ENCODE data around the gene CLIP3. TPM values are rescaled to one million over a fixed set of nuclear protein-coding genes. Genes with fewer than 3 reads are reported as not detected.

The CLIP3 gene
- total and polyA plus RNA-seq, 9 of the 15 experiments (the other 6 are each of a cell fraction or from before 2014, with no cell fraction given), result 0.01 to 0.50 (median 0.15) TPM; not detected in 1

- TF ChIP-seq SRF (CRISPR knock-in tag; IDR thresholded peaks at IDR 0.05) (no peak; a peak in 2 of 4 replicates), MBD2 (IDR thresholded peaks at IDR 0.05; ENCODE audit: borderline replicate concordance, low read depth) (no peak; the same call in 1 of the 2 replicates), TCFL5 (CRISPR knock-in tag; conservative IDR thresholded peaks at IDR 0.05) (no peak), MEF2A (IDR thresholded peaks at IDR 0.05; ENCODE audit: control insufficient read depth, low read depth, low read length) (no peak), PHTF2 (CRISPR knock-in tag; IDR thresholded peaks at IDR 0.05) (no peak), ARNT (IDR thresholded peaks at IDR 0.05) (no peak), ZNF592 (IDR thresholded peaks at IDR 0.05) (no peak), SMARCC2 (IDR thresholded peaks at IDR 0.05; ENCODE audit: low read depth) (no peak), KDM1A (IDR thresholded peaks at IDR 0.05) (no peak), ZNF140 (CRISPR knock-in tag; IDR thresholded peaks at IDR 0.05) (no peak), HOMEZ (CRISPR knock-in tag; IDR thresholded peaks at IDR 0.05) (no peak), ESRRA (IDR thresholded peaks at IDR 0.05; ENCODE audit: borderline replicate concordance, low read depth) (0 out of 2 replicates have a peak, but pooled peaks have one; percentile 38), GATAD2A (IDR thresholded peaks at IDR 0.05) (no peak), CBX1 (IDR thresholded peaks at IDR 0.05; ENCODE audit: low read depth) (peak; percentile 52; the same call in 1 of the 2 replicates), ZNF384 (IDR thresholded peaks at IDR 0.05; ENCODE audit: low read depth, low read length) (no peak), ZNF253 (CRISPR knock-in tag; conservative IDR thresholded peaks at IDR 0.05) (no peak), NCOA1 (IDR thresholded peaks at IDR 0.05; ENCODE audit: low read depth) (peak; percentile 57; the same call in 1 of the 2 replicates), HINFP (tag; conservative IDR thresholded peaks at IDR 0.05; ENCODE audit: low read depth) (no peak), MIER1 (IDR thresholded peaks at IDR 0.05; ENCODE audit: low read depth) (no peak), SRSF3 (IDR thresholded peaks at IDR 0.05; ENCODE audit: insufficient read depth, low read length) (no peak)
Observed at GRCh38 chr19:36054119-36054732, 21.6 kb upstream of the CLIP3 start, which contains the start of gene THAP8 (continued).

Data from K562 (cell line).